Panc1 (cell line): ENCODE measurements around the gene RAX2. TPM values are rescaled to one million over a fixed set of nuclear protein-coding genes. Genes with fewer than 3 reads are reported as not detected.

Experiments used
- ATAC-seq: fragments of 200-7000 bp; cut with Tn5 transposase; 2 replicates; pipeline ENCODE4 v1.9.1; 2020; ENCODE audit warnings: mild to moderate bottlenecking, moderate library complexity
- BruUV-seq: library from RNA; stranded (reverse); fragments of 400-500 nt; replicated peaks from 2 replicates; lab custom pipeline; 2021; lab: Mats Ljungman, UMichigan
- CTCF ChIA-PET: fragments of 300-600 bp; sonication (Branson Sonifier 250); formaldehyde crosslinking; loops from one replicate; lab custom pipeline; 2022; ENCODE audit warnings: antibody characterized with exemption; lab: Charles Lee
- POLR2A ChIA-PET: fragments of 300-600 bp; sonication (Branson Sonifier 250); formaldehyde crosslinking; loops from one replicate; lab custom pipeline; 2022; ENCODE audit warnings: antibody characterized with exemption; lab: Charles Lee
- DNase-seq: peaks from one replicate; pipeline ENCODE4 v3.0.0-alpha.2; 2010; ENCODE audit warnings: low read depth, low spot score
- H3K27ac ChIP-seq: 2 replicates; pipeline ENCODE4 v1.5.1; 2011; ENCODE audit warnings: mild to moderate bottlenecking, low read length, inconsistent platforms
- H3K27me3 ChIP-seq: fragments of 200-500 bp; sonication (Bioruptor generic); 2 replicates; pipeline ENCODE4 v1.6.0; 2014; ENCODE audit warnings: low read length, inconsistent platforms; ENCODE audit not compliant: control insufficient read depth, insufficient read depth
- H3K36me3 ChIP-seq: fragments of 200-500 bp; sonication (Bioruptor generic); 2 replicates; pipeline ENCODE4 v1.5.1; 2014; ENCODE audit warnings: inconsistent platforms, mild to moderate bottlenecking, low read length, moderate library complexity; ENCODE audit not compliant: control insufficient read depth, insufficient read depth
- H3K4me1 ChIP-seq: 2 replicates; pipeline ENCODE4 v1.5.1; 2011; ENCODE audit warnings: inconsistent platforms, mild to moderate bottlenecking, low read length, moderate library complexity; ENCODE audit not compliant: control insufficient read depth, insufficient read depth
- H3K4me3 ChIP-seq, 2 experiments: 2 replicates each; pipeline ENCODE4 v1.5.1; 2011 to 2012; ENCODE audit warnings: low read depth in 2 of 2, low read length in 2 of 2, mild to moderate bottlenecking in 2 of 2, inconsistent platforms in 1 of 2, moderate library complexity in 1 of 2
- H3K9me3 ChIP-seq: fragments of 200-500 bp; sonication (Bioruptor generic); 2 replicates; pipeline ENCODE4 v1.5.1; 2014; ENCODE audit warnings: low read depth, mild to moderate bottlenecking, inconsistent platforms, low read length, moderate library complexity; ENCODE audit not compliant: control insufficient read depth, insufficient read depth
- CTCF ChIP-seq: fragments of 450-650 bp; IDR thresholded peaks from 2 replicates; pipeline ENCODE4 v1.5.1; 2017; ENCODE audit warnings: mild to moderate bottlenecking
- POLR2AphosphoS5 ChIP-seq: IDR thresholded peaks from 2 replicates; pipeline ENCODE4 v1.6.1; 2012; ENCODE audit warnings: mild to moderate bottlenecking, low read depth, low read length, moderate library complexity
- REST ChIP-seq, 2 experiments: IDR thresholded peaks; 2 replicates each; pipeline ENCODE4 v1.6.1; 2011 to 2012; ENCODE audit warnings: low read depth in 2 of 2, control low read depth in 1 of 2, low read length in 1 of 2, mild to moderate bottlenecking in 1 of 2, moderate library complexity in 1 of 2; ENCODE audit not compliant: insufficient read depth in 1 of 2
- SIN3A ChIP-seq: IDR thresholded peaks from 2 replicates; pipeline ENCODE4 v1.6.1; 2012; ENCODE audit warnings: low read depth, mild to moderate bottlenecking, low read length, moderate library complexity, borderline replicate concordance; ENCODE audit not compliant: insufficient read depth
- TCF7L2 ChIP-seq: IDR thresholded peaks from 2 replicates; pipeline ENCODE4 v1.6.1; 2011; ENCODE audit warnings: mild to moderate bottlenecking, low read depth, low read length, inconsistent platforms
- in situ Hi-C: cut with HindIII; loops from 2 replicates; pipeline ENCODE4 v1.10.0; 2016; ENCODE audit warnings: low sequenced_read_pairs, low pct_unique_long_range_greater_than_20kb
- intact Hi-C: fragments of 100-400 bp; cut with micrococcal nuclease; formaldehyde crosslinking; loops from one replicate; pipeline ENCODE4 v1.10.0; 2022; ENCODE audit not compliant: unreplicated experiment
- total RNA-seq: library from RNA; stranded (reverse); gene quantifications from one replicate; pipeline ENCODE4 v1.2.1, GENCODE V29; 2021; ENCODE audit not compliant: unreplicated experiment

The RAX2 gene
- total RNA-seq, 1 experiment from 2014 or later: not detected

- CTCF ChIA-PET: interaction anchor here (0.7 kb wide), 1 partner anchor 34 kb away, joined by 10 read pairs; no protein-coding TSS in a partner anchor
- in situ Hi-C loops: no loop called here
- BruUV-seq: no TSS peak
Measured at GRCh38 chr19:3792114-3792513, 20.1 kb upstream of the RAX2 start.

GRCh38 chr19:3790941-3791340 is 18.9 kb upstream of the RAX2 start:
- in situ Hi-C loops (no loop called here), intact Hi-C loops (no loop called here)
- no peak for TF ChIP-seq SIN3A
- no peak for TF ChIP-seq POLR2AphosphoS5
- TF ChIP-seq CTCF: no peak
- TF ChIP-seq TCF7L2: no peak
- TF ChIP-seq REST (IDR thresholded peaks at IDR 0.05; ENCODE audit: insufficient read depth in 1 of 2, low read depth in 2 of 2, low read length in 1 of 2): no peak
- no TSS peak for BruUV-seq
- CTCF ChIA-PET: no interaction called here
- no peaks in the 10 kb centered on the region for H3K36me3 ChIP-seq
- no peak overlapping the region for H3K27ac ChIP-seq
- H3K4me3 ChIP-seq: no peak overlapping the region
- no peaks in the 10 kb centered on the region for H3K4me1 ChIP-seq
- DNase-seq: no peak
- no peaks in the 10 kb centered on the region for H3K27me3 ChIP-seq
- no peaks in the 10 kb centered on the region for H3K9me3 ChIP-seq
- ATAC-seq: no peak
- POLR2A ChIA-PET: interaction anchor here (0.7 kb wide), 1 partner anchor 529 kb away, joined by 7 read pairs; no protein-coding TSS in a partner anchor

More at GRCh38 chr19:3792114-3792513, 20.1 kb upstream of the RAX2 start:
- H3K36me3 ChIP-seq: no peaks in the 10 kb centered on the region
- ATAC-seq: no peak
- TF ChIP-seq SIN3A: no peak
- no peak for TF ChIP-seq REST (IDR thresholded peaks at IDR 0.05; ENCODE audit: insufficient read depth in 1 of 2, low read depth in 2 of 2, low read length in 1 of 2)
- no peak for TF ChIP-seq POLR2AphosphoS5
- no peak for TF ChIP-seq CTCF
- TF ChIP-seq TCF7L2: no peak
- intact Hi-C loops: no loop called here
- H3K4me1 ChIP-seq: no peaks in the 10 kb centered on the region
- no peak for DNase-seq
- POLR2A ChIA-PET: no interaction called here
- H3K27ac ChIP-seq: no peak overlapping the region
- no peaks in the 10 kb centered on the region for H3K27me3 ChIP-seq
- H3K9me3 ChIP-seq: no peaks in the 10 kb centered on the region
- no peak overlapping the region for H3K4me3 ChIP-seq
